ENCODE data around the gene PLEKHM2. TPM values are rescaled to one million over a fixed set of nuclear protein-coding genes. Genes with fewer than 3 reads are reported as not detected.

PLEKHM2 gene
- total RNA-seq, 1 donor from 2014 or later = 88.1 TPM

DNA sequence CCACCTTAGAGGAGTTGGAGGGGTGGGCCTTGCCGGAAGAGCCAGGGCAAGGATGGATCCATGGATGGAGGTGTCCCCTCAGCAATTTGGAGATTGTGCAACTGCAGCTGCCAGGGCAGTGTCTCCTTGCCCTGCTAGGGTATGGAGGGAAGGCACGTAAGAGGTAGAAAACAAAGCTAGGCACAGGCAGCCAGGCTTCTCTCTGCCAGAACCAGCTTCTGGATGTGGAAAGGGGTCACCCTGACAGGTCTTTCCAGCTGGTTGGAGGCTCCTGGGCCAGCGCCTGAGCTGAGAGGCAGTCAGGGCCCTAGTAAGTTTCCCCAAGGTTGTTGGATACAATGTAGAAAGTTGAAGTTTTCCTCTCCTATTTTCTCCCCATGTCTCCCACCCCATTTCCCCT lies 36.7 kb downstream of the PLEKHM2 start:
- no peak overlapping the region for H3K4me3 Mint-ChIP-seq (ENCODE audit: unreplicated experiment)
- H3K36me3 Mint-ChIP-seq (ENCODE audit: unreplicated experiment) = peaks cover 17% of the 10 kb centered on the region
- H3K27me3 Mint-ChIP-seq (ENCODE audit: unreplicated experiment) = no peaks in the 10 kb centered on the region
- no peak for DNase-seq (ENCODE audit: extremely low spot score, unreplicated experiment)
- TF ChIP-seq, protein P1, sequence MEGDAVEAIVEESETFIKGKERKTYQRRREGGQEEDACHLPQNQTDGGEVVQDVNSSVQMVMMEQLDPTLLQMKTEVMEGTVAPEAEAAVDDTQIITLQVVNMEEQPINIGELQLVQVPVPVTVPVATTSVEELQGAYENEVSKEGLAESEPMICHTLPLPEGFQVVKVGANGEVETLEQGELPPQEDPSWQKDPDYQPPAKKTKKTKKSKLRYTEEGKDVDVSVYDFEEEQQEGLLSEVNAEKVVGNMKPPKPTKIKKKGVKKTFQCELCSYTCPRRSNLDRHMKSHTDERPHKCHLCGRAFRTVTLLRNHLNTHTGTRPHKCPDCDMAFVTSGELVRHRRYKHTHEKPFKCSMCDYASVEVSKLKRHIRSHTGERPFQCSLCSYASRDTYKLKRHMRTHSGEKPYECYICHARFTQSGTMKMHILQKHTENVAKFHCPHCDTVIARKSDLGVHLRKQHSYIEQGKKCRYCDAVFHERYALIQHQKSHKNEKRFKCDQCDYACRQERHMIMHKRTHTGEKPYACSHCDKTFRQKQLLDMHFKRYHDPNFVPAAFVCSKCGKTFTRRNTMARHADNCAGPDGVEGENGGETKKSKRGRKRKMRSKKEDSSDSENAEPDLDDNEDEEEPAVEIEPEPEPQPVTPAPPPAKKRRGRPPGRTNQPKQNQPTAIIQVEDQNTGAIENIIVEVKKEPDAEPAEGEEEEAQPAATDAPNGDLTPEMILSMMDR (IDR thresholded peaks at IDR 0.05) = no peak
- H3K4me1 Mint-ChIP-seq (ENCODE audit: unreplicated experiment) = peaks cover 13% of the 10 kb centered on the region
- H3K9me3 Mint-ChIP-seq (ENCODE audit: unreplicated experiment) = no peaks in the 10 kb centered on the region
- H3K27ac Mint-ChIP-seq (ENCODE audit: unreplicated experiment) = no peak overlapping the region

DNA sequence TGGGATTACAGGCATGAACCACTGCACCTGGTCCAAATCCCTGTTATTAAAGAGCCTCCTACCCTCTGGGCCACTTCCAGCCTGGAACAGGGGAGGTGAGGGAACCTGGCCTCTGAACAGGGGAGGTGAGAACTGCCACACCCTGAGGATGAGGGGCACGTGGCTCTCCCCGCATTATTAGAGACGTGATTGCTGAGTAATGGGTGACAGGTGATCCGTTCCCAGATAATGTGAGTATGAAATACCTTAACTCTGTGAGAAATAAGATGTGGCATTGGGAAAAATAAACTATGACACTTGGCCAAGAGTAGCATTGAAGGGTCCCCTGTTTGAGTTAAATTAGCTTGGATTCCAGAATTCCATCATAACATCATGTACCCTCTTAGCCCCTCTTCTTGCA lies 38.3 kb downstream of the PLEKHM2 start:
- Mint-ChIP-seq H3K27me3 (ENCODE audit: unreplicated experiment) (no peaks in the 10 kb centered on the region), H3K9me3 (ENCODE audit: unreplicated experiment) (no peaks in the 10 kb centered on the region), H3K4me1 (ENCODE audit: unreplicated experiment) (peaks cover 14% of the 10 kb centered on the region), H3K36me3 (ENCODE audit: unreplicated experiment) (peaks cover 20% of the 10 kb centered on the region), H3K27ac (ENCODE audit: unreplicated experiment) (peak overlapping the region; percentile 47), H3K4me3 (ENCODE audit: unreplicated experiment) (no peak overlapping the region)
- TF ChIP-seq, protein P1 (IDR thresholded peaks at IDR 0.05) = no peak
- no peak for DNase-seq (ENCODE audit: extremely low spot score, unreplicated experiment)

DNA sequence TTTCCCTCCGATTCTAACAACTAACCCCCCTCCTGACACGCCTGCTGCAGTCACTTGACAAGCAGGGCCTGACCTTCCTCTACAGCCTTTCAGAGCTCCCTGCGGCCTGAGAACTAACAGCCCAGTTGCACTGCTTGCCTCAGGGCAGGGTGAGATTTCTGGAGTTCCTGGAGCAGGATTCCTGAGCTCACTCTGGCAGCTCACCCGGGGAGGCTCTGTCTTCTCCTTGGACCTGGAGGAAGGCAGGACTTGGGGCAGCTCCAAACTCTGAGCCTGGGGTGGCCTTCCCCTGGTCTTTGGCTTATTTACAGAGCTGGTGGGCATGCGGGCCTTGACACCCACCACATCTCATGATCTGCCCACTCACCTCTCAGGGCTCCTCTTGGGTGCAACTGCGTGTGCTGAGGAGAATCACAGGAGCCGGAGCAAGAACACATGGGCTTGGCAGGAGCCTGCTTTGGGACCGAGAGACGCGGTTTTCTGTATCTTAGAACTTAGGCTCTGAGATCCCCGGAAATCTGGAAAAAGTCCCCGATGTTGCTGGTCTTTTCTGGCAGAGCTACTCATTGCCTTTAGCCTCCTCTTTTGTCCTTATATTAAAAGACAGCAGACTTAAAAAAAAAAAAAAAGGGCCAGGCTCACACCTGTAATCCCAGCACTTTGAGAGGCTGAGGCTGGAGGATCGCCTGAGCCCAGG lies 38.9 kb downstream of the PLEKHM2 start:
- no peak for DNase-seq (ENCODE audit: extremely low spot score, unreplicated experiment)
- H3K27me3 Mint-ChIP-seq (ENCODE audit: unreplicated experiment) = no peaks in the 10 kb centered on the region
- peak overlapping the region; percentile 47 for H3K27ac Mint-ChIP-seq (ENCODE audit: unreplicated experiment)
- H3K4me3 Mint-ChIP-seq (ENCODE audit: unreplicated experiment) = no peak overlapping the region
- H3K9me3 Mint-ChIP-seq (ENCODE audit: unreplicated experiment) = no peaks in the 10 kb centered on the region
- H3K36me3 Mint-ChIP-seq (ENCODE audit: unreplicated experiment) = peaks cover 23% of the 10 kb centered on the region
- TF ChIP-seq, protein P1 (IDR thresholded peaks at IDR 0.05) = no peak
- H3K4me1 Mint-ChIP-seq (ENCODE audit: unreplicated experiment) = peaks cover 14% of the 10 kb centered on the region

DNA sequence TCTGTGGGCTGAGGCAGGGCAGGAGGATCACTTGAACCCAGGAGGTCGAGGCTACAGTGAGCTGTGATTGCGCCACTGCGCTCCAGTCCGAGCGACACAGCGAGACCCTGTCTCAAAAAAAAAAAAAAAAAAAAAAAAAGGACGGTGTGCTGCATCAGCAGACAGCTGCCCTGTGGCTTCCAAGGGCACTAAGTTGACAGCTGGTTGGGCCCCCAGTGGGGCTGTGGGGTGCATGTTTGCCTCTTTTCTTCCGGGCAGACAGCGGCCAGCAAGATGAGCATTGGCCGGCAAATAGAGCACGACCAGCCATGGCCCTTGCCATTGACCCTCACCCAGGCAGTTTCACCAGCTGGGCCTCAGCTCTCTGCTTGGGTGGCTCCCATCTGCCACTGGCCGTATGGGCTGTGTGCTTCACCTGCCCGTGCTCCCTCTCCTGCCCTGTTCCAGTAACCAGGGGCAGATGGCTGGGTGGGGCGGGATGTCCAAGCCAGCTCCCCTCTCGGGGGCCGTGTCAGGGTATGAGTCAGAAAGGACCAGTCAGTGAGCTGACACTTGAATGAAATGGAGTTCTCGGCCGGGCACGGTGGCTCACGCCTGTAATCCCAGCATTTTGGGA lies 39.6 kb downstream of the PLEKHM2 start:
- H3K27ac Mint-ChIP-seq (ENCODE audit: unreplicated experiment) = no peak overlapping the region
- no peaks in the 10 kb centered on the region for H3K9me3 Mint-ChIP-seq (ENCODE audit: unreplicated experiment)
- peaks cover 24% of the 10 kb centered on the region for H3K36me3 Mint-ChIP-seq (ENCODE audit: unreplicated experiment)
- H3K27me3 Mint-ChIP-seq (ENCODE audit: unreplicated experiment) = no peaks in the 10 kb centered on the region
- TF ChIP-seq, protein P1 (IDR thresholded peaks at IDR 0.05) = no peak
- H3K4me3 Mint-ChIP-seq (ENCODE audit: unreplicated experiment) = no peak overlapping the region
- DNase-seq (ENCODE audit: extremely low spot score, unreplicated experiment) = no peak
- peaks cover 14% of the 10 kb centered on the region for H3K4me1 Mint-ChIP-seq (ENCODE audit: unreplicated experiment)
